Osteocyte (in vitro differentiated cells): ENCODE data around the gene CPNE7. TPM values are rescaled to one million over a fixed set of nuclear protein-coding genes. Genes with fewer than 3 reads are reported as not detected.

Source experiments
- DNase-seq: peaks from one replicate; pipeline ENCODE4 v3.0.0; 2021; ENCODE audit warnings: mixed read lengths; ENCODE audit not compliant: unreplicated experiment; ENCODE audit errors: extremely low spot score
- H3K27ac Mint-ChIP-seq: one replicate; pipeline ENCODE4 v1.8.0; 2021; ENCODE audit warnings: mild to moderate bottlenecking, mixed read lengths; ENCODE audit not compliant: unreplicated experiment
- H3K27me3 Mint-ChIP-seq: one replicate; pipeline ENCODE4 v1.8.0; 2021; ENCODE audit warnings: mixed read lengths; ENCODE audit not compliant: unreplicated experiment
- H3K36me3 Mint-ChIP-seq: one replicate; pipeline ENCODE4 v1.8.0; 2021; ENCODE audit warnings: mixed read lengths; ENCODE audit not compliant: unreplicated experiment
- H3K4me1 Mint-ChIP-seq: one replicate; pipeline ENCODE4 v1.8.0; 2021; ENCODE audit warnings: mixed read lengths; ENCODE audit not compliant: unreplicated experiment
- H3K4me3 Mint-ChIP-seq: one replicate; pipeline ENCODE4 v1.8.0; 2021; ENCODE audit warnings: mild to moderate bottlenecking, moderate library complexity, mixed read lengths; ENCODE audit not compliant: unreplicated experiment
- H3K9me3 Mint-ChIP-seq: one replicate; pipeline ENCODE4 v1.8.0; 2021; ENCODE audit warnings: mixed read lengths; ENCODE audit not compliant: unreplicated experiment
- CTCF ChIP-seq: fragments of 200-600 bp; sonication (generic); IDR thresholded peaks from 2 replicates; pipeline ENCODE4 v1.5.0; 2021; ENCODE audit warnings: antibody characterized with exemption, mild to moderate bottlenecking, moderate library complexity
- total RNA-seq: library from RNA; stranded (reverse); gene quantifications from 2 replicates; pipeline ENCODE4 v1.2.1, GENCODE V29; 2021

Gene CPNE7
- total RNA-seq, 1 donor from 2014 or later = 19.7 TPM

GRCh38 chr16:89549007-89549700 is 26.4 kb upstream of the CPNE7 start:
- H3K27ac Mint-ChIP-seq = no peak overlapping the region
- peaks cover 27% of the 10 kb centered on the region for H3K36me3 Mint-ChIP-seq
- H3K4me1 Mint-ChIP-seq = no peaks in the 10 kb centered on the region
- H3K4me3 Mint-ChIP-seq = no peak overlapping the region
- no peak for TF ChIP-seq CTCF
- H3K9me3 Mint-ChIP-seq = no peaks in the 10 kb centered on the region
- no peaks in the 10 kb centered on the region for H3K27me3 Mint-ChIP-seq
- DNase-seq = no peak

- H3K4me3 Mint-ChIP-seq = no peak overlapping the region
These were observed 25.0 kb upstream of the CPNE7 start for GRCh38 chr16:89550421-89551007.

GRCh38 chr16:89552329-89552728 is 23.2 kb upstream of the CPNE7 start:
- Mint-ChIP-seq H3K36me3 (peaks cover 25% of the 10 kb centered on the region), H3K27ac (no peak overlapping the region), H3K9me3 (no peaks in the 10 kb centered on the region), H3K27me3 (no peaks in the 10 kb centered on the region), H3K4me1 (peaks cover under 1% of the 10 kb centered on the region), H3K4me3 (no peak overlapping the region)
- DNase-seq = no peak
- no peak for TF ChIP-seq CTCF

More at GRCh38 chr16:89550421-89551007, 25.0 kb upstream of the CPNE7 start:
- no peaks in the 10 kb centered on the region for H3K4me1 Mint-ChIP-seq
- peaks cover 24% of the 10 kb centered on the region for H3K36me3 Mint-ChIP-seq
- no peak for DNase-seq
- no peaks in the 10 kb centered on the region for H3K27me3 Mint-ChIP-seq
- no peak overlapping the region for H3K27ac Mint-ChIP-seq
- no peaks in the 10 kb centered on the region for H3K9me3 Mint-ChIP-seq
- TF ChIP-seq CTCF = no peak

GRCh38 chr16:89552913-89553312 is 22.6 kb upstream of the CPNE7 start:
- no peaks in the 10 kb centered on the region for H3K27me3 Mint-ChIP-seq
- no peak for DNase-seq
- peaks cover 4% of the 10 kb centered on the region for H3K4me1 Mint-ChIP-seq
- no peak overlapping the region for H3K27ac Mint-ChIP-seq
- H3K36me3 Mint-ChIP-seq = peaks cover 27% of the 10 kb centered on the region
- no peak for TF ChIP-seq CTCF
- H3K9me3 Mint-ChIP-seq = no peaks in the 10 kb centered on the region
- H3K4me3 Mint-ChIP-seq = no peak overlapping the region

GRCh38 chr16:89553733-89554132 is 21.8 kb upstream of the CPNE7 start:
- no peak for TF ChIP-seq CTCF
- H3K4me1 Mint-ChIP-seq = peaks cover 4% of the 10 kb centered on the region
- no peaks in the 10 kb centered on the region for H3K9me3 Mint-ChIP-seq
- no peak overlapping the region for H3K4me3 Mint-ChIP-seq
- H3K27me3 Mint-ChIP-seq = no peaks in the 10 kb centered on the region
- peaks cover 21% of the 10 kb centered on the region for H3K36me3 Mint-ChIP-seq
- no peak overlapping the region for H3K27ac Mint-ChIP-seq
- no peak for DNase-seq
